Measurements from ENCODE around the gene BSCL2.
A peak's percentile ranks its signal among the peaks of the same experiment; 100 is the strongest.
"Not testable (repeated sequence)": the region's sequence is repeated elsewhere in the genome, so short reads cannot be mapped to it uniquely, and the experiment has no call there.

Gene BSCL2

GRCh38 chr11:62656796-62657429 lies 50.3 kb downstream of the BSCL2 start:
- no peak for DNase-seq (ENCODE audit: low read depth in 2 of 2)

- no peak for DNase-seq (ENCODE audit: low read depth in 2 of 2)
Measured at GRCh38 chr11:62654297-62654696, 52.9 kb downstream of the BSCL2 start.

DNA sequence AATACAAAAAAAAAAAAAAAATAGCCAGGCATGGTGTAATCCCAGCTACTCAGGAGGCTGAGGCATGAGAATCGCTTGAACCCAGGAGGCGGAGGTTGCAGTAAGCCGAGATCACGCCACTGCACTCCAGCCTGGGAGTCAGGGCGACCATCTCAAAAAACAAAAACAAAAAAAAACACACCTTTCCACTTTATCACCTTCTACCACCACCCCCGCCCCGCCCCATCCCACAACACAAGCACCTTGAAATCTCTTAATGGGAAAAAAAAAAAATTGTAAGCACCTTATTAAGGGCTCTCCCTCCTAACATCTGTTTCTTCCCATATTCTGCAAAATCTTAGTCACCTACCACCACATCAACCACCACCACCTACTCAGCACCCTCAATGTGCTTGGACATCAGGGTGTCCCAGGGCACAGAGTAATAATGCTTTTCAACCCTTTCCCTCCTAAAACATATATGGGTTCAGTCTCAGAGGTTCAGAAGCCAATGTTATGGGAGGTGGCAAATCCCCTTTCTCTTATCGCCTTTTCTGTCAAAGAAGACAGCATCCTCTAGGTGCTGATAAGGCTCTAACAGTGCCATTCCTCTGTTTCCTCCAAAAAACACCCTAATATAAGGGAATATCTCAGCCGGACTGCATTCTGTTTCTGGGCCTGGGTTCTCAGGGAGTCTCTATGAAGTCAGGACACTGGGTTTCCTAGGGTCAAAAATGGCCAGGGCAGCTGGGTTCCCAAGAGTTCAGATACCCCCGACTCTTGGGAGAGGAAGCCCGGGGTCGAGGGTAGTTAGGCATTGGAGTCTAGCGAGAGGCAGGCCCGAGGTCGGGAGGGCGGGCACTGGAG lies 54.8 kb downstream of the BSCL2 start:
- DNase-seq (ENCODE audit: low read depth in 2 of 2) = no peak

DNA sequence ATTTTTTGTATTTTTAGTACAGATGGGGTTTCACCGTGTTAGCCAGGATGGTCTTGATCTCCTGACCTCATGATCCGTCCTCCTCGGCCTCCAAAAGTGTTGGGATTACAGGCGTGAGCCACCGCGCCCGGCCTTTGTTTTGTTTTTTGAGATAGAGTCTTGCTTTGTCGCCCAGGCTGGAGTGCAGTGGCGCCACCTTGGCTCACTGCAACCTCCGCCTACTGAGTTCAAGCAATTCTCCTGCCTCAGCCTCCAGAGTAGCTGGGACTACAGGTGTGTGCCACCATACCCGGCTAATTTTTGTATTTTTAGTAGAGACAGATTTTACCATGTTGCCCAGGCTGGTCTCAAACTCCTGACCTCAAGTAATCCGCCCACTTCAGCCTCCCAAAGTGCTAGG lies 56.9 kb downstream of the BSCL2 start:
- DNase-seq (ENCODE audit: low read depth in 2 of 2) = not testable (repeated sequence)

DNA sequence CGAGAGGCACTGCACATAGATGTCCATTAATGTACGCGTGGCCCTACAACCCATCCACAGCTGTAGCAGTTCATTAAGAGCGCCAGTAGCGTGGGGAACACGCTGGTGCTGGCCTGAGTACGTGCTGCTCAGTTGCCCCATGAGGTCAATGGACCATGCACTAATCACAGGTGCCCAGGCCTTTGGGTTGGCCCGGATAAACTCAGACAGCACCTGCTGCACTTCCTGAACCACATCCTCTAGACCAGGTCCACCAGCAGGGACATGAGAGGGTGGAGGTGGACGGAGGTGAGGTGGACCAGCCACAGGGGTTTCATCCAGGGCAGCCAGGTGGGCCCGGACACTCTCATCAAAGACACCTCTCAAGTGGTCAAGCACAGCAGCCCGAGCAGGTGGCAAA lies 57.7 kb downstream of the BSCL2 start:
- DNase-seq (ENCODE audit: low read depth in 2 of 2) = no peak

DNA sequence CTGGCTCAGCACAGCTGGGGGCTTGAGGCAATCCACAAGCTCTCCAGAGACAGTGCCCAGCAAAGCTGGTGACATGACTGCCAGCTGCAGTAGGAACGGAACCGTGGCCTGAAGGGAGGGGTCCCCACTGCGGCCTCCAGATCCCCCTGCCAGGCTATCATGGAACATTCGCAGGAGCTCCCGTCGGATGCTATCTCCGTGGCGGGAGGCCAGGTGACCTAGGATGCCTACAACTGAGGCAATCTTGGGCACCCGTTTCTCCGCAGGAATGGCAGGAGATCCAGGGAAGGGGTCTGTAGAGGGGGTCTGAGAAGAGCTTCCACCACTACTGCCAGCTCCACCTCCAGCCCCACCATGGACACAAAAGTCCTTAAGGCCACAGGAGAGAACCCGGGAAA lies 58.3 kb downstream of the BSCL2 start:
- DNase-seq (ENCODE audit: low read depth in 2 of 2) = no peak

- no peak for DNase-seq (ENCODE audit: low read depth in 2 of 2)
Measured at GRCh38 chr11:62648185-62648966, 58.8 kb downstream of the BSCL2 start.

DNA sequence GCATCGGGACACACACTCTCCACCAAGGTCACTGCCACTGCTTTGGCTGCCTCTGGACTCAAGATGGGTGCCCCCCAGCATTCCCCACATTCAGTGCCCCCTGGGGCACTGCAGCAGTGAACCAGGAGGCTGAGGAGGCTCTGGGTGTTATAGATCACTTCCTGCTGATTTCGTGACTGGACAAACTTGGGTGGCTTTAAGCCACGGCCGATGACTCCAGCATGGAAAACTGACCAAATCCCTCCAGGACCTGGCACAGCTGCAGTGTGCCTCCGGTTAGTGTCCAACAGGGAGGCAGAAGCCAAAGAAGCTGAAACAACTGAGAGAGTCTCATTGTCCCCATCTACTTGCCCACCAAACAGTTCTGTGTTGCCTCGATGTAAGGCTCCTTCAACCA lies 59.6 kb downstream of the BSCL2 start:
- no peak for DNase-seq (ENCODE audit: low read depth in 2 of 2)

DNA sequence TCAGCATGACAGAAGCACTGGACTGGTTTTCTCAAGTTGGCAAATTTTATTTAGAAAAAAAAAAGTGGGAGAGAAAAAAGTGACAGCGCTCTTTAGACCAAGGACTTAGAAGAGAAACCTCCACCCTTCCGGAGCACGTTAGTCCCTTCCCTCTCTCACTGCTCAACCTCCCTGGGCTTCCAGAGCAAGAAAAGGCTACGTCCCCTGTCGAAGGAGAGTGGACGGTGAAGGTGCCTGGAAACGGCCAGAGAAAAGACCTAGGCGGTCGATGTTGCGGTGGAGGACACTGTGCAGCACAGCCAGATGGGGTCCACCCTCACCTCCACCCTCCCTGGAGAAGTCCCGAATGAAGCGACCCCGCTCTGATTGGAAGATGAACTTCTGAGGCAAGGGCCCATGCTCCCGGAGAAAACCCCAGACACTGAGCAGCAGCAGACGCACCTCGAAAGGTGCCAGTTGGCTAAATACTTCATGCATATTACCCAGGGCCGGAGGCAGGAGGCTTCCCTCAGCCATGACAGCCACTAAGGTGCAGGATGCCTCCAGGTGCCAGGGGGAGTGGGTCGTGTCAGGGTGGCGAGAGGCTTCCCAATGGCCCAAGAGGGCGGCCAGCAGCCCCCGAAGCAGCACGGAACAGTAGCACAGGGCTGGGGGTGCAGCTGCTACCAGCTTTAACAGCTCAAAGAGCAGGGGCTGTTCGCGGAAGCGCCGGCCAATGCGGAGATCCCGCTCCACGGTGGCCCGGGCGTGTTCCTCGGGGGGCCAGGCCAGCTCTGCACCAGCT lies 60.2 kb downstream of the BSCL2 start:
- no peak for DNase-seq (ENCODE audit: low read depth in 2 of 2)

- DNase-seq (ENCODE audit: low read depth in 2 of 2) = peak; percentile 99
Measured at GRCh38 chr11:62645946-62646824, 61.0 kb downstream of the BSCL2 start, which contains the start of gene GANAB. Gene GANAB (minus strand): TSS chr11:62646613. CDS start chr11:62646599, 14 bp downstream.

- DNase-seq (ENCODE audit: low read depth in 2 of 2) = no peak
Measured at GRCh38 chr11:62645671-62645945, 61.6 kb downstream of the BSCL2 start.

DNA sequence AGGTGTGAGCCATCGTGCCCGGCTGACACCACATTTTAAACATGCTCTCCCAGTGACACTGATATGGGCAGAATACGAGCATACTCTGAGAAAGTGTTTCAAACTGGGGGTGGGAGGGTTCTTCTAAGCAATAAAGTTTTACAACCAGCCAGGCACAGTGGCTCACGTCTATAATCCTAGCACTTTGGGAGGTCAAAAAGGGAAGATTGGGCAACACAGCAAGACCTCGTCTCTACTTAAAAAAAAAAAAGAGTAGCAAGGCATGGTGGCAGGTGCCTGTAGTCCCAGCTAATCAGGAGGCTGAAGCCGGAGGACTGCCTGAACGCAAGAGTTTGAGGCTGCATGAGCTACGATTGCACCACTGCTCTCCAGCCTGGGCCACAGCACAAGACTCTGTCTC lies 63.0 kb downstream of the BSCL2 start:
- DNase-seq (ENCODE audit: low read depth in 2 of 2) = no peak
